Activated effector memory CD4-positive, alpha-beta T cell treated with anti-CD3 and anti-CD28 coated beads, Interleukin-2, amount 50 U/mL, for 16 hours (primary cell): ENCODE results near the gene KCNJ5.

Experiments used
- DNase-seq: peaks from one replicate; pipeline ENCODE4 v3.0.0-alpha.2; 2020

The KCNJ5 gene

GRCh38 chr11:128872094-128872493 is 19.1 kb upstream of the KCNJ5 start:
- no peak for DNase-seq

GRCh38 chr11:128872594-128872993 is 18.6 kb upstream of the KCNJ5 start:
- no peak for DNase-seq

- DNase-seq: no peak
Measured at GRCh38 chr11:128874427-128874826, 16.7 kb upstream of the KCNJ5 start.

GRCh38 chr11:128876133-128876650 is 15.0 kb upstream of the KCNJ5 start:
- no peak for DNase-seq

- no peak for DNase-seq
Measured at GRCh38 chr11:128877726-128878125, 13.4 kb upstream of the KCNJ5 start.

GRCh38 chr11:128878455-128878854 is 12.7 kb upstream of the KCNJ5 start:
- no peak for DNase-seq

- no peak for DNase-seq
Measured at GRCh38 chr11:128879817-128880216, 11.3 kb upstream of the KCNJ5 start.

- no peak for DNase-seq
Measured at GRCh38 chr11:128881221-128881620, 9.9 kb upstream of the KCNJ5 start.

- no peak for DNase-seq
Measured at GRCh38 chr11:128882451-128882850, 8.7 kb upstream of the KCNJ5 start.

- no peak for DNase-seq
Measured at GRCh38 chr11:128884054-128884453, 7.1 kb upstream of the KCNJ5 start.

GRCh38 chr11:128884703-128885338 is 6.3 kb upstream of the KCNJ5 start:
- peak; percentile 76 for DNase-seq

GRCh38 chr11:128886406-128887124 is 4.6 kb upstream of the KCNJ5 start:
- DNase-seq: no peak

GRCh38 chr11:128888034-128888985 is 2.8 kb upstream of the KCNJ5 start:
- DNase-seq: no peak

GRCh38 chr11:128889657-128890213 is 1.4 kb upstream of the KCNJ5 start:
- no peak for DNase-seq

GRCh38 chr11:128890216-128890542 is 977 bp upstream of the KCNJ5 start:
- DNase-seq: no peak

- DNase-seq: no peak
Measured at GRCh38 chr11:128891913-128892398, 800 bp downstream of the KCNJ5 start.

- DNase-seq: no peak
Measured at GRCh38 chr11:128892866-128893565, 1.9 kb downstream of the KCNJ5 start.

- no peak for DNase-seq
Measured at GRCh38 chr11:128893578-128894285, 2.6 kb downstream of the KCNJ5 start.

GRCh38 chr11:128894286-128894681 is 3.1 kb downstream of the KCNJ5 start:
- no peak for DNase-seq

- DNase-seq: no peak
Measured at GRCh38 chr11:128894685-128895084, 3.5 kb downstream of the KCNJ5 start.

GRCh38 chr11:128895526-128895925 is 4.4 kb downstream of the KCNJ5 start:
- DNase-seq: no peak

GRCh38 chr11:128896356-128896755 is 5.2 kb downstream of the KCNJ5 start:
- DNase-seq: no peak
